Heart left ventricle (tissue), 16 donors: ENCODE data around the gene OR9K2. TPM values are rescaled to one million over a fixed set of nuclear protein-coding genes. Genes with fewer than 3 reads are reported as not detected.
"Not testable (repeated sequence)": the region's sequence is repeated elsewhere in the genome, so short reads cannot be mapped to it uniquely, and the experiment has no call there.

Experiments used
- ATAC-seq, 4 donors: fragments of 200-7000 bp; cut with Tn5 transposase; one replicate each; pipeline ENCODE4 v1.9.1; 2020 to 2022; ENCODE audit warnings: moderate library complexity in 4 of 4, mild to moderate bottlenecking in 3 of 4, moderate number of reproducible peaks in 1 of 4
- DNase-seq, 5 donors: peaks; one replicate each; pipeline ENCODE4 v3.0.0-alpha.2; 2020
- H3K27ac ChIP-seq, 12 donors: fragments of 200-600 bp; sonication (generic) in 4 of 12; one replicate each; pipeline versions ENCODE4 v1.5.0 to v1.8.0; 2016 to 2022; ENCODE audit warnings: mild to moderate bottlenecking in 2 of 12
- H3K27me3 ChIP-seq, 9 donors: fragments of 200-600 bp; sonication (generic) in 2 of 9; one replicate each; pipeline versions ENCODE4 v1.5.1 to v1.8.0; 2016 to 2022; ENCODE audit warnings: mild to moderate bottlenecking in 3 of 9
- H3K36me3 ChIP-seq, 9 donors: fragments of 200-600 bp; sonication (generic) in 2 of 9; one replicate each; pipeline versions ENCODE4 v1.5.0 to v1.8.0; 2018 to 2022; ENCODE audit warnings: mild to moderate bottlenecking in 2 of 9
- H3K4me1 ChIP-seq, 12 donors: fragments of 200-600 bp; sonication (generic) in 4 of 12; one replicate each; pipeline versions ENCODE4 v1.5.0 to v1.8.0; 2016 to 2022; ENCODE audit warnings: mild to moderate bottlenecking in 3 of 12
- H3K4me3 ChIP-seq, 12 donors: fragments of 200-600 bp; sonication (generic) in 4 of 12; one replicate each; pipeline versions ENCODE4 v1.5.0 to v1.8.0; 2017 to 2022; ENCODE audit warnings: mild to moderate bottlenecking in 9 of 12, moderate library complexity in 4 of 12
- H3K9me3 ChIP-seq, 12 donors: fragments of 200-600 bp; sonication (generic) in 4 of 12; one replicate each; pipeline versions ENCODE4 v1.5.0 to v1.8.0; 2016 to 2022; ENCODE audit warnings: mild to moderate bottlenecking in 1 of 12
- POLR2A ChIP-seq, 2 donors: fragments of 450-650 bp; IDR thresholded peaks; one replicate each; pipeline ENCODE4 v1.6.1; 2017; ENCODE audit warnings: antibody characterized with exemption in 2 of 2, mild to moderate bottlenecking in 2 of 2, moderate library complexity in 2 of 2
- WGBS, 4 donors: extraction: QIAGEN DNeasy Blood & Tissue Kit in 2 of 4; methylation state at CpG; one replicate each; pipeline versions ENCODE4 v1.1.5 to v1.1.7; 2013 to 2018; 5-methylcytosine and 5-hydroxymethylcytosine counted together
- intact Hi-C, 10 donors: fragments of 100-400 bp; cut with DNase I; formaldehyde crosslinking; loops; one replicate each; pipeline versions ENCODE4 v1.11.1 to v1.14.2; 2022
- polyA plus RNA-seq, 2 donors: library from polyadenylated mRNA; stranded (reverse); fragments of 200-250 nt; gene quantifications; one replicate each; pipeline ENCODE4 v1.2.3, GENCODE V29; 2013
- total RNA-seq, 9 donors: library from RNA; depleted of rRNA in 2 of 9; stranded (reverse); fragments of >200 nt in 2 of 9; fragmentation: NEBNext Ultra II Directional in 3 of 9; extraction: Animal tissue kit (Norgen Biotek cat#: 25700) in 3 of 9; gene quantifications; one replicate each; pipeline versions ENCODE4 v1.1.0 to v1.2.4, GENCODE V29; 2016 to 2023
- TF ChIP-seq, protein P1 (sequence below), 12 donors: fragments of 200-600 bp; sonication (generic) in 4 of 12; IDR thresholded peaks; one replicate each; pipeline versions ENCODE4 v1.5.0 to v1.8.0; 2018 to 2022; ENCODE audit warnings: antibody characterized with exemption in 12 of 12, mild to moderate bottlenecking in 5 of 12
- donor health status: ischemic (EF 13 %, LVEDD 7.1; RV severe dilation, severe dysfunction).
- donor health status: healthy with polysubstance abuse.
- donor health status: DM: no; HTN: yes; CAD: no.
- donor health status: DM: no; HTN: no; CAD: no.
- donor health status: ischemic (EF 25% LVEDD 6.9; RV normal size, moderate dysfunction).
- donor health status: ischemic (EF 25% LVEDD 5.7; RV mildly dilated, moderate dysfunction).
- donor health status: healthy.
- donor health status: DM: yes; HTN: yes; CAD: no.
- donor health status: ischemic (EF 35%, LVEDD 5.7; RV mildly dilated, moderate dysfunction).
- donor health status: nonischemic (EF 11% LVEDD 7.7; RV severe dilation, severe dysfunction).
- donor health status: DM: yes; HTN: yes; CAD: no.
- donor health status: PGD.
- donor health status: ischemic (EF 29% LVEDD 5.4; RV normal size, mild dysfunction).
- donor health status: nonischemic (EF 23%, LVEDD 6.1; RV moderate dilation, normal function).

OR9K2 gene
- total and polyA plus RNA-seq, 11 donors, result not detected

DNA sequence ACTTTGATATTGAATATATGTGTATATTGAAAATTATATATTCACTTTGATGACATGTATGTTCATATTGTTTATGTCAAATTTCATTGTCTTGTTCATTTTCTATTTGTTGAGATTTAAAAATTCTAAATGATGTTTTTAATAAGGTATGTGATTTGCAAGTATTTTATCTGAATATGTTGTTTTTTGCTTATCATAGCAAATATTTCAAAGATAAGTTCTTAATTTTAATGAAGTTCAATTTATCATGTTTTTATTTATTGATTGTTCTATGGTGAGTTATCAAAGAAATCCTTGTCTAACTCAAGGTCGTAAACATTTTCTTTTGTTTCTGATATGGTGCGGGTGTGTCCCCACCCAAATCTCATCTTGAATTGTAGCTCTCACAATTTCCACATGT is 45.2 kb downstream of the OR9K2 start:
- ATAC-seq (no peak), DNase-seq (no peak)
- Histone ChIP-seq H3K4me1 (no peaks in the 10 kb centered on the region), H3K36me3 (no peaks in the 10 kb centered on the region), H3K9me3 (no peaks in the 10 kb centered on the region), H3K27ac (no peak overlapping the region), H3K27me3 (no peaks in the 10 kb centered on the region), H3K4me3 (no peak overlapping the region)
- intact Hi-C loops, result no loop called here
- WGBS, 4 donors, result 85 to 91% (median 90%) methylated on average over 2 of the region's 2 CpGs
- no peak for TF ChIP-seq POLR2A (IDR thresholded peaks at IDR 0.05)
- TF ChIP-seq, protein P1, sequence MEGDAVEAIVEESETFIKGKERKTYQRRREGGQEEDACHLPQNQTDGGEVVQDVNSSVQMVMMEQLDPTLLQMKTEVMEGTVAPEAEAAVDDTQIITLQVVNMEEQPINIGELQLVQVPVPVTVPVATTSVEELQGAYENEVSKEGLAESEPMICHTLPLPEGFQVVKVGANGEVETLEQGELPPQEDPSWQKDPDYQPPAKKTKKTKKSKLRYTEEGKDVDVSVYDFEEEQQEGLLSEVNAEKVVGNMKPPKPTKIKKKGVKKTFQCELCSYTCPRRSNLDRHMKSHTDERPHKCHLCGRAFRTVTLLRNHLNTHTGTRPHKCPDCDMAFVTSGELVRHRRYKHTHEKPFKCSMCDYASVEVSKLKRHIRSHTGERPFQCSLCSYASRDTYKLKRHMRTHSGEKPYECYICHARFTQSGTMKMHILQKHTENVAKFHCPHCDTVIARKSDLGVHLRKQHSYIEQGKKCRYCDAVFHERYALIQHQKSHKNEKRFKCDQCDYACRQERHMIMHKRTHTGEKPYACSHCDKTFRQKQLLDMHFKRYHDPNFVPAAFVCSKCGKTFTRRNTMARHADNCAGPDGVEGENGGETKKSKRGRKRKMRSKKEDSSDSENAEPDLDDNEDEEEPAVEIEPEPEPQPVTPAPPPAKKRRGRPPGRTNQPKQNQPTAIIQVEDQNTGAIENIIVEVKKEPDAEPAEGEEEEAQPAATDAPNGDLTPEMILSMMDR (IDR thresholded peaks at IDR 0.05), result no peak

DNA sequence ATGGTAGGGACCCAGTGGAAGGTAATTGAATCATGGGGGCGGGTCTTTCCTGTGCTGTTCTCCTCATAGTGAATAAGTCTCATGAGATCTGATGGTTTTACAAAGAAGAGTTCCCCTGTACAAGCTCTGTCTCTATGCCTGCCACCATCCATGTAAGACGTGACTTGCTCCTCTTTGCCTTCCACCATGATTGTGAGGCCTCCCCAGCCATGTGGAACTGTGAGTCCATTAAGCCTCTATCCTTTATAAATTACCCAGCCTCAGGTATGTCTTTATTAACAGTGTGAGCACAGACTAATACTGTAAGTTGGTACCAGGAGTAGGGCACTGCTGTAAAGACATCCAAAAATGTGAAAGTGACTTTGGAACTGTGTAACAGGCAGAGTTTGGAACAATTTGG is 45.6 kb downstream of the OR9K2 start:
- H3K4me1 ChIP-seq, DNase-seq, intact Hi-C loops, H3K36me3 ChIP-seq, H3K27me3 ChIP-seq, ATAC-seq, H3K27ac ChIP-seq, H3K4me3 ChIP-seq, H3K9me3 ChIP-seq: not testable (repeated sequence)
- WGBS, 4 donors, result 57 to 71% (median 68%) methylated on average over 2 of the region's 2 CpGs

DNA sequence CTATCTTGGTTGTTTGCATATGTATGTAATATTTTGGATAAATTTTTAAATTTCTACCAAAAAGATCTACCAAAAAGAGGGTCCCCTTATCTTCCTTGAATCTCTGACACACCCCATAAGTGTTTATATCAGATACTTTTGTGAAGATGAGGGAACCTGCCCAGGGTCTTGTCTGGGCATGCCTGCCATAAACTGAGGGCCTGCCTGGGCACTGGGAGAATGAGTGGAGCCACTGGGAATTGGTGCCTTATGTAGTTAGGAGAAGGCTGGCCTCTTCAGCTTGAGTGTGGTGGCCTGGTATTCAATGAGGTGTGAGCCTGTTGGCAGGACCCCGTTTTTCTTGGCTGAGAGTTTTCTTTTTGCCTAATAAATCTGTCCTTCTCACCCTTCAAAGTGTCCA is 46.5 kb downstream of the OR9K2 start:
- 29 to 43% (median 36%) methylated on average over 1 of the region's 1 CpG for WGBS, 4 donors

DNA sequence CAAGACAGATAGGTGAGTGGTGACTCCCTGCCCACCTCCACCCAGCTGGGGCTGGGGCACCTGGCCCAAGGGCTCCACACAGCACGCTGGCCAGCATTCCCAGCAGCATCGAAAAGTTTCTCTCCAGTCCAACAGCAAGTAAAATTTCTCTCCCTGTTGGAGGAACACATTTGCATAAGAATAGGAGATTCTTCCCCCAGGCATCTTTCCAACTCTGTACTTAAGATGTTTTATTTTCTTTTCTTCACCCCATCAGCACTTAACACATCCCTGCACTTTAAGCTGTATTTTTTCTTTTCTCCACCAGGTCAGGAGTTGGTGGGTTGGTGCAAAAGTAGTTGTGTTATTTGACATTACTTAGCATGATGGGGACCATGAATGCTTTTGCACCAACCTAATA is 47.2 kb downstream of the OR9K2 start:
- H3K9me3 ChIP-seq, result no peaks in the 10 kb centered on the region
- no peak overlapping the region for H3K27ac ChIP-seq
- no peaks in the 10 kb centered on the region for H3K4me1 ChIP-seq
- no peaks in the 10 kb centered on the region for H3K27me3 ChIP-seq
- intact Hi-C loops, result no loop called here
- DNase-seq (no peak), ATAC-seq (no peak)
- TF ChIP-seq POLR2A (IDR thresholded peaks at IDR 0.05), result no peak
- TF ChIP-seq, protein P1 (IDR thresholded peaks at IDR 0.05), result no peak
- no peaks in the 10 kb centered on the region for H3K36me3 ChIP-seq
- 69 to 83% (median 71%) methylated on average over 2 of the region's 2 CpGs for WGBS, 4 donors
- no peak overlapping the region for H3K4me3 ChIP-seq

More for the DNA sequence above, 46.5 kb downstream of the OR9K2 start:
- intact Hi-C loops, result no loop called here
- Histone ChIP-seq H3K4me3 (no peak overlapping the region), H3K4me1 (no peaks in the 10 kb centered on the region), H3K27me3 (no peaks in the 10 kb centered on the region), H3K36me3 (no peaks in the 10 kb centered on the region), H3K9me3 (no peaks in the 10 kb centered on the region), H3K27ac (no peak overlapping the region)
- DNase-seq, result no peak
- TF ChIP-seq POLR2A (IDR thresholded peaks at IDR 0.05), result no peak
- TF ChIP-seq, protein P1 (IDR thresholded peaks at IDR 0.05), result no peak
- no peak for ATAC-seq

Other genes with a start within 250 kb of the OR9K2 start
- gene TESPA1, start 141.6 kb upstream of the OR9K2 start, total RNA-seq, result 1 to 10 TPM in 2 of 9 donors, under 1 TPM in 6, not detected in 1; 0.16 to 2.9 (median 0.50) TPM
- gene TESPA1, start 141.6 kb upstream of the OR9K2 start, polyA plus RNA-seq, result under 1 TPM; 0.23 to 0.47 TPM
- gene NEUROD4, start 106.4 kb upstream of the OR9K2 start, total RNA-seq, result not detected
- not detected for gene NEUROD4, start 106.4 kb upstream of the OR9K2 start, polyA plus RNA-seq
- not detected for gene OR10A7, start 94.6 kb downstream of the OR9K2 start, total RNA-seq
- not detected for gene OR10A7, start 94.6 kb downstream of the OR9K2 start, polyA plus RNA-seq
- gene OR6C74, start 118.2 kb downstream of the OR9K2 start, total RNA-seq, result not detected
- not detected for gene OR6C74, start 118.2 kb downstream of the OR9K2 start, polyA plus RNA-seq
- not detected for gene OR6C6, start 170.2 kb downstream of the OR9K2 start, total RNA-seq
- gene OR6C6, start 170.2 kb downstream of the OR9K2 start, polyA plus RNA-seq, result not detected
- not detected for gene OR6C1, start 187.9 kb downstream of the OR9K2 start, total RNA-seq
- not detected for gene OR6C1, start 187.9 kb downstream of the OR9K2 start, polyA plus RNA-seq
- gene OR6C3, start 204.3 kb downstream of the OR9K2 start, total RNA-seq, result not detected
- not detected for gene OR6C3, start 204.3 kb downstream of the OR9K2 start, polyA plus RNA-seq
- gene OR6C75, start 236.6 kb downstream of the OR9K2 start, total RNA-seq, result not detected
- gene OR6C75, start 236.6 kb downstream of the OR9K2 start, polyA plus RNA-seq, result not detected